WI38 (cell line): ENCODE measurements around the gene B4GALT5.

Source experiments
- H3K4me3 ChIP-seq: 2 replicates; pipeline ENCODE4 v1.5.1; 2011; ENCODE audit warnings: low read depth, mild to moderate bottlenecking, control low read depth, low read length
- TF ChIP-seq, protein P1 (sequence below): IDR thresholded peaks from 2 replicates; pipeline ENCODE4 v1.5.1; 2012; ENCODE audit warnings: low read depth, mild to moderate bottlenecking, control low read depth, low read length

Gene B4GALT5

GRCh38 chr20:49584418-49585382 lies 129.0 kb downstream of the B4GALT5 start:
- TF ChIP-seq, protein P1, sequence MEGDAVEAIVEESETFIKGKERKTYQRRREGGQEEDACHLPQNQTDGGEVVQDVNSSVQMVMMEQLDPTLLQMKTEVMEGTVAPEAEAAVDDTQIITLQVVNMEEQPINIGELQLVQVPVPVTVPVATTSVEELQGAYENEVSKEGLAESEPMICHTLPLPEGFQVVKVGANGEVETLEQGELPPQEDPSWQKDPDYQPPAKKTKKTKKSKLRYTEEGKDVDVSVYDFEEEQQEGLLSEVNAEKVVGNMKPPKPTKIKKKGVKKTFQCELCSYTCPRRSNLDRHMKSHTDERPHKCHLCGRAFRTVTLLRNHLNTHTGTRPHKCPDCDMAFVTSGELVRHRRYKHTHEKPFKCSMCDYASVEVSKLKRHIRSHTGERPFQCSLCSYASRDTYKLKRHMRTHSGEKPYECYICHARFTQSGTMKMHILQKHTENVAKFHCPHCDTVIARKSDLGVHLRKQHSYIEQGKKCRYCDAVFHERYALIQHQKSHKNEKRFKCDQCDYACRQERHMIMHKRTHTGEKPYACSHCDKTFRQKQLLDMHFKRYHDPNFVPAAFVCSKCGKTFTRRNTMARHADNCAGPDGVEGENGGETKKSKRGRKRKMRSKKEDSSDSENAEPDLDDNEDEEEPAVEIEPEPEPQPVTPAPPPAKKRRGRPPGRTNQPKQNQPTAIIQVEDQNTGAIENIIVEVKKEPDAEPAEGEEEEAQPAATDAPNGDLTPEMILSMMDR, result no peak
- H3K4me3 ChIP-seq, result no peak overlapping the region

GRCh38 chr20:49583669-49584417 lies 129.8 kb downstream of the B4GALT5 start:
- no peak overlapping the region for H3K4me3 ChIP-seq

GRCh38 chr20:49583343-49583668 lies 130.4 kb downstream of the B4GALT5 start:
- no peak overlapping the region for H3K4me3 ChIP-seq
- TF ChIP-seq, protein P1, result no peak

More at GRCh38 chr20:49583669-49584417, 129.8 kb downstream of the B4GALT5 start:
- TF ChIP-seq, protein P1, result no peak
